GM21515 (cell line): Measurements from ENCODE around the gene PRICKLE1.
"Not testable (repeated sequence)": the region's sequence is repeated elsewhere in the genome, so short reads cannot be mapped to it uniquely, and the experiment has no call there.

ENCODE experiments used
- ATAC-seq: cut with Tn5 transposase; IDR thresholded peaks from one replicate; pipeline ENCODE4 v1.9.1; 2021; ENCODE audit not compliant: unreplicated experiment

Gene PRICKLE1

GRCh38 chr12:42557586-42558172 lies 31.9 kb downstream of the PRICKLE1 start:
- no peak for ATAC-seq

DNA sequence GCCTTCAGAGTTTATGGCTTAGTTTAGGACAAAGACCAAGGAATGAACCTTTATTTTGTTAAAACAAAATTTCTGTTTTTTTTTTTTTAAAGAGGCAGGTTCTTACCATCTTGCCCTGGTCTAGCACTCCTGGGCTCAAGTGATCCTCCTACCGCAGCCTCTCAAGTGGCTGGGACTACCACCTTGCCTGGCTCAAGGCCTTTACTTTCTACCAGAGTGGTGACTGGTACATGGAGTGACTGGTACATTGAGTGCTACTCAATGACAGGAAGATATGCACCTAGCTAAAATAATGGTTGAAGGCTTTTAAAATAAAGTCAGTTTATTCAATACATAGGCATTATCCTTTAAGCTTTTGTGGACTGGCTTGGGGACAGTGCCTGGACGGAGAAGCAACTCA lies 32.6 kb downstream of the PRICKLE1 start:
- no peak for ATAC-seq

DNA sequence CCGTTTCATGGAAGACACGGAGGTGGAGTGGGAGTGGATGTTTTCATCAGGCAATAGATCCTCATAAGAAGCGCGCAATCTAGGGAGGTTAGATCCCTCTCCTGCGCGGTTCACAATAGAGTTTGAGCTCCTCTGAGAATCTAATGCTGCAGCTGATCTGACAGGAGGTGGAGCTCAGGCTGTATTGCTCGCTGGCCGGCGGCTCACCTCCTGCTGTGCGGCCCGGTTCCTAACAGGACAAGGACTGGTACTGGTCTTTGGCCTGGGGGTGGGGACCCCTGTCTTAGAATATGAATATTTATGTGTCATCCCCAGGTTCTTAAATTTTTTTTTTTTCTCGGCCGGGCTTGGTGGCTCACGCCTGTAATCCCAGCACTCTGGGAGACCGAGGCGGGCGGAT lies 36.7 kb downstream of the PRICKLE1 start:
- ATAC-seq: no peak

DNA sequence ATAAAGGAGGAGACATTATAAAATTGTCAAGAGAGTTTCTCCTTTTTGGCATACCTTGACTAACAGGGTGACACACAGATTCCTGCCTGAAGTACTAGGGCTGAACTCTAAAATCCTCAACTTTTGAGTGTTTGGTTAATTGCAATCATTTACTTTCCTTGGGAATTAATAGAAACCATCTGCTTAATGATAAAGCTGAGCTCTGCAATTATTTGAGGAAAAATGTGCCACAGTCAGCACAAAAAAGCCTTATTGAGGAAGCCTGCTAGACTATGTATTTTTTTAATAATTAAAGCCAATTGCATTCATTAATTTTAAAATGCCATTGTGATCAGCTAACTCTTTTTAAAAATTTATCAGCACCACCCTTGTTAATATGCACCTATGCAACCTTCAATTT lies 38.7 kb downstream of the PRICKLE1 start:
- ATAC-seq: no peak

GRCh38 chr12:42546709-42547108 lies 42.8 kb downstream of the PRICKLE1 start:
- ATAC-seq: no peak

DNA sequence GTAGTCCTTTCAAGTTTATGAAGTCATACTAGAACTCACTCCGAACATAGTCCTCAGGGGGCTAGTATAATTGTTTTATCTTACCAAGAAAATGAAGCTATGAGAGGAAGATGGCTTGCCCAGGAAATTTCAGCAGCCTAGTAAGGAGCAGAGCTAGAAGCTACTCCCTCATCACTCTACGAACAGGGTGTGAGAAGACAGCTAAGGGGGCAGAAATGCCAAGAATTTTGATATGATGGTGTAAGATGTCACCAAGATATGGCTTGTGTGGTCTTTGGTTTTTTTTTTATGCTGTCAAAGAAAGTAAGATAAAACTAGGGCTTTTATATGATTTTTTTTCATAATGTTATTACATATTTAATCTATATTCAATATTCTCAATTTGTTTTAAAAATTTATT lies 47.6 kb downstream of the PRICKLE1 start:
- ATAC-seq: no peak

GRCh38 chr12:42541308-42541707 lies 48.2 kb downstream of the PRICKLE1 start:
- ATAC-seq: not testable (repeated sequence)

- no peak for ATAC-seq
Measured at GRCh38 chr12:42539696-42540095, 49.9 kb downstream of the PRICKLE1 start.

GRCh38 chr12:42538203-42538602 lies 51.3 kb downstream of the PRICKLE1 start:
- no peak for ATAC-seq

DNA sequence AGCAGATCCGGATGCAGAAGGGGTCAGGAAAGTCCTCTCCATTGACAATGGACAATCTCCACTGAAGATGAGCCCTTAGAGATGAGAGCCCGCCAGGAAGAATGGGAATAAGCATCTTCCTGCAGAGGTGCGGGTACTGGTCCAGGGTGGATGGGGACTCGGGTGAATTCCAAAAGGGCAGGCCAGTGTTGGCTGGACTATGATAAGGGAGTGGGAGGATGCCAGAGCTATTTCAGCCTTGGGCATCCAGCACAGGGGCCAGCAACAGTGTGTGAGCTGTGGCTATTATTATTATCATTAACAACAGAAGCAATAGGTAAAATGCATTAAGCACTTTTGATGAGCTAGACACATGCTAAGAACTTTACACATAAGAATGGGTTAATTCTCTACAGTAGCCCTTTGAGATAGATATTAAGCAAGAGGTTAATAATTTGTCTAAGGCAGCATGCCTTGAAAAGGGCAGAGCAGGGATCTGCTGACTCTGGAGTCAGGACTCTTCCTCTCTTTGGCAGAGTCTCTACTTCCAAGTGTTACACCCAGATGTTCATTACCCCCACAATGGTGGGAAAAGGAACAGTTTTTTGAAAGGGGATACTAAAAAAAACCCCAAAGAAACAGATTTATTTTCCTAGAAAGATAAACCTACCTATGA lies 55.2 kb downstream of the PRICKLE1 start:
- no peak for ATAC-seq

DNA sequence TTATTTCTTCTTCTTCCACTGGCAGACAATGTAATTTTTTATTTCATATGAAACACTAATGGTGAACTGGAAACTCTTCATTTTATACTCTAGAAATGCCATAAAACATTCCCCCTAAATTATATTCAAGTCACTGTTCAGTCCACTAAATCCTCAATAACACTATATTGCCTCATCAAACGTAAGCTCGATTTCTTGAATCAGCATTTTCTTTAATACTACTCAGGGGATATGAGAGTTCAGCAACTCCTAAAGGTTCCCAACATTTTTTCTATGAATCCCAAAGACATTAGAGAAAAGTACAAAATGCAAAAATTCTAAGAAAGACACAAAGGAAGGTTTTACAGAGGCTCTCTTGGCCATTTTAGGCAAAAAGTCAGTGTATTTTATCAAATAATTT lies 59.3 kb downstream of the PRICKLE1 start:
- ATAC-seq: no peak

DNA sequence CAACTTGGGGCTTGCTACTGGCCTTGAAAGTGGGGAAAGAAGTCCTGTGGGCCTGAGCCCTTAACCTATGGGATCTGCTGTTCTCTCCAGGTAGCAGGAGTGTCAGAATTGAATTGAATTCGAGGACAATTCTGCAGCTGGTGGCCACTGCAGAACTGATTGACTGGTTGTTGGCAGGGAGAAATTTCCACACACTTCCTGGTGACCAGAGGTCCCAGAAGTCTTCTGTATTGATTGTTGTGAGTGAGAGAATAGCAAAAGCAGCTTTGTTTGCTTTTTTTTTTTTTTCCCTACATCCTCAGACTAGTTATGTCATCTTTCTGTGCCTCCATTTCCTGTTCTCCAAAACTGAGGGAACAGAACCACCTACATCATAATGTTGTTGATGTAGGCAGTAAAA lies 64.1 kb downstream of the PRICKLE1 start:
- no peak for ATAC-seq

- ATAC-seq: no peak
Measured at GRCh38 chr12:42524716-42525115, 64.8 kb downstream of the PRICKLE1 start.

DNA sequence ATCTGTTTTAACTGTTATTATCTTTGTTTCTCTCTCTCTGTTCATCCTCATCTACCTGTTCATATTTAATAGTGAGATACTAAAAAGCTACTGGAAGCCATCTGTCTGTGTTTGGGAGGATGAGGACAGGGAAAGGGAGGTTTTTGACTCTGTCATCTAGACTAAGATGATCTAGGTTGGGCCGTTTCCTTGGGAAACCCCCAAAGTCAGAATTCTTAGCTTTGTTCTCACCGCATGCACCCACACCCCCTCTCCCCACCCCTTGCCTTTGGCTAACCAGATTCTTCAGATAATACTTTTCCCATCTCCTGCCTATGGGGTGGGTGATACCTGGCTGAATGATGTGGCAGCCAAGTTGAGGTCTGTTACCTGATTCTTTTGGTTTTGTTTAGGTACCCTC lies 73.0 kb downstream of the PRICKLE1 start:
- no peak for ATAC-seq

DNA sequence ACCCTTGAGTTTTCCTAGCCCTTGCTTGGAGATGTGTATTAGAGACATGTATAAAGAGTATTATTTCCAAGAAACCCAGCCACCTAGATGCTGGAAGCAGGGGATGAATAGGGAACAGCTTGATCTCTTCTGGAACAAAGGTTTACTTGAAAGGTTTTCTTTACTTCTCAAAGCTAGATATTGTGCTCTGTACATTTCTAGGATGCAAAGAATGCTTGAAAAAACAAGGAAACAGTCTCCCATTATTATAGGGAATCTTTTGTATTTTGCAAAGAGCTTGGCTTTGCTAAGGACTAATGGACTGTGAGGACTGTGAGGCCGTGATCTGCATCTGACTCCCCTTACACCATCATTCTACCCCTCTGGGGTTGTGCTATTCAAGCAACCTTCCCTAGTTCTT lies 77.9 kb downstream of the PRICKLE1 start:
- ATAC-seq: no peak

- no peak for ATAC-seq
Measured at GRCh38 chr12:42510823-42511222, 78.7 kb downstream of the PRICKLE1 start.

DNA sequence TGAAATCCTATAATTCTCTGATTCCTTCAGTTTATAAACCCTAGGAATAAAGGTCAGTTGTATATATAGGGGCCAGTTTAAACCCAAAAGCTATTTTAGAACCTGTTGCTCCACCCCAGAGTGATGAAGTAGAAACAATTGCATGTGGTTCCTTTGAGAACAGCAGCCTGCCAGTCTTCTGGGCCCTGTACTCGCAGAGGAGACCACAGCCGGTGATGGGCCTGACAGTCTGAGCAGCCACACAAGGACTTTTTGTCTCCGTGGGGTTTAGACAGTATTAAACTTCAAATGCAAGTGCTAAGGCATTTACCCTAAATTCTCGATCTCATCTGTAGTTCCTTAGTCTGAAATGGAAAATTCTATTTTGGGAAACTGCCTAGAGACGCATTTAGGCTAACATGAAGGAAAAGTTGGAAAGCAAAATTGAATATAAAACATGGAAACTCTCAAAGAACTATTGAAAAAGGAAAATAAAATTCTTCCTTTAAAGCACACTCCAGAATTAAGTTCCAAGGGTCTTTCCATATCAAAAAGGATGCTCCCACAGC lies 80.6 kb downstream of the PRICKLE1 start:
- no peak for ATAC-seq

DNA sequence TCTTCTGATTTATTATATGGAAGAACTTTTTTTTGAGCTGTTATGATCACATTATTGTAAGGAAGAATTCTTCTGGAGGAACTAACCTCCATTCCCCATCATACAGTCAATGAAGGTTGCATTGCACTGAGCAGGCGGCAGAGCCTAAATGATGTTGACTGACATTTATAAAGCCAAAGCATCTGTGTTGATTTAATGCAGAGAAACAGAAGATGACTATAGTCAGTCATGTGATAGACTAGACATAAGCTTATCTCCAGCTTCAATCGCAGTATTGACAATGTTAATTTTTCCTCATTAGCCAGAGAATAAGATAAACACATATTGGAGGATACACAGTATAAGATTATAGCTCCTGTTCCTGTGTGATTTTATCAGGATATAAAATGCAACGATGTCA lies 82.0 kb downstream of the PRICKLE1 start:
- ATAC-seq: no peak

DNA sequence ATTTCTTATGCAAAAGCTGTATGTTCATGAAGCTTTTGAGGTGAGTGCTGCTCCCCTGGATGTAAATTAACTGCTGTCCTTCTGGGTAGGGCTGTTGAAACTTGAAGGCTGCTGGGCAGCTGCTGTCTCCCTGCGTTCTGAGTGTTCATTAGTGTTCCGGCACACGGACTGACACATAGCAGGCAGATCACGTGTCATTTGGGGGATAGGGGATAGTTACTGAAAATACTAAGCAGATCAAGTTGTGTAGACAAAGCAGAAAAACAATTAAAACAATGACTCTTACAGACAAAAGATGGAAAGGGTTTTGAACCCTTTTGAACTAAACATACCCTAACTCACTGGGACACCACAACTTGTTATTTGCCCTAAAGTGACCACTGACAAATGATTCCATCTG lies 82.5 kb downstream of the PRICKLE1 start:
- no peak for ATAC-seq

DNA sequence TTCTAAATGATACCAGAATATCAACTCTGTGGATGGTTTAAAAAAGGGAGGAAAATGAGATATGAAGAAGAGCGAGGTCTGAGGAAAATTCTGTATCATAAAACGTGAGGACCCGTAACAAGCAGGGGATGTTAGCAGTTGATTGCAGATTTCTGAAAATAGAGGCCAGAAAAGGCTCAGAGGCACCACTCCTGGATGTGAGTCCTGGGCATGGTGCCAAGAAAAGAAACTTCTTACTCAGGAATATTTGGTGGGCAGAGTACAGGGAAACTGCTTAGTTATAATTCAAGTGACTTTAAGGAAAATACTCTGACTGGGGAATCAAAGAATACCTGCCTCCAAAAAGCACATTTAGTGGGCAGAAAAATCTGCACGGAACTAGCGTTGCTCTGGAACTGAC lies 85.5 kb downstream of the PRICKLE1 start:
- ATAC-seq: no peak

DNA sequence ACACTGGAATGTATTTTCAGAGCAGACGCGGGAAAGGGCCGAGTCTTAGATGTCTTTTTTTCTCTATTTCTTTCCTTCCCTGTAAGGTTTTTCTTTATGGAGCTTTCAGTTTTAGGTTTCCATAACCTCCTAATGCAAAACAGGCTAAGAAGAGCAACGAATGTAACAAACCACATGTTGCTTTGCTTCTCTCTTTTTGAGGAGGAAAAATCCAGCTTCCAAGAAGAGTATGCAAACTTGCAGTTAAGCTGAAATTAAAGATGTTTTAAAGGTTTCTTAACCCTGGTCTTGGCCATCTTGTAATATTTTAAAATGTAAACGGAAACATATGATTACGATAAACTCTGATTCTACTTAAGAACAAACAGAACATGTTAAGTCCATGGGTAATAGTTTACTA lies 86.9 kb downstream of the PRICKLE1 start:
- ATAC-seq: no peak

- ATAC-seq: no peak
Measured at GRCh38 chr12:42498549-42499247, 90.8 kb downstream of the PRICKLE1 start.
